Omental fat pad (tissue), 4 donors: ENCODE data around the gene TMEM168. TPM values are rescaled to one million over a fixed set of nuclear protein-coding genes. Genes with fewer than 3 reads are reported as not detected.
"Not testable (repeated sequence)": the region's sequence is repeated elsewhere in the genome, so short reads cannot be mapped to it uniquely, and the experiment has no call there.

ENCODE experiments used
- ATAC-seq: fragments of 150-250 bp; one replicate; pipeline ENCODE4 v1.9.1; 2016; ENCODE audit warnings: mild to moderate bottlenecking, moderate library complexity; ENCODE audit not compliant: low FRiP score
- DNase-seq: peaks from one replicate; pipeline ENCODE4 v3.0.0-alpha.2; 2019; ENCODE audit warnings: low spot score
- CTCF ChIP-seq, 3 donors: fragments of 450-650 bp; IDR thresholded peaks; one replicate each; pipeline ENCODE4 v1.5.1; 2016 to 2017; ENCODE audit warnings: antibody characterized with exemption in 3 of 3, mild to moderate bottlenecking in 3 of 3, moderate library complexity in 2 of 3
- total RNA-seq, 4 donors: library from RNA; depleted of rRNA; stranded (reverse); fragments of >200 nt; gene quantifications; one replicate each; pipeline ENCODE4 v1.1.0, GENCODE V29; 2016

TMEM168 gene
- total RNA-seq, 4 donors from 2014 or later = 17.9 to 28.7 (median 20.8) TPM

- ATAC-seq (no peak), DNase-seq (no peak)
- TF ChIP-seq CTCF (IDR thresholded peaks at IDR 0.05) = no peak
These were observed 16.0 kb upstream of the TMEM168 start for GRCh38 chr7:112806156-112806555.

GRCh38 chr7:112802406-112802805 is 12.2 kb upstream of the TMEM168 start:
- ATAC-seq = no peak
- TF ChIP-seq CTCF (IDR thresholded peaks at IDR 0.05) = no peak
- DNase-seq = no peak

GRCh38 chr7:112800486-112800885 is 10.3 kb upstream of the TMEM168 start:
- DNase-seq = no peak

GRCh38 chr7:112799448-112800120 is 9.4 kb upstream of the TMEM168 start:
- TF ChIP-seq CTCF (IDR thresholded peaks at IDR 0.05) = no peak
- DNase-seq (no peak), ATAC-seq (no peak)

More at GRCh38 chr7:112800486-112800885, 10.3 kb upstream of the TMEM168 start:
- no peak for ATAC-seq
- TF ChIP-seq CTCF (IDR thresholded peaks at IDR 0.05) = no peak

- no peak for TF ChIP-seq CTCF (IDR thresholded peaks at IDR 0.05)
- no peak for DNase-seq
- ATAC-seq = no peak
These were observed 8.3 kb upstream of the TMEM168 start for GRCh38 chr7:112798274-112799159.

GRCh38 chr7:112796552-112796951 is 6.4 kb upstream of the TMEM168 start:
- DNase-seq, ATAC-seq: not testable (repeated sequence)

- DNase-seq (no peak), ATAC-seq (no peak)
- TF ChIP-seq CTCF (IDR thresholded peaks at IDR 0.05) = no peak
These were observed 2.2 kb upstream of the TMEM168 start for GRCh38 chr7:112792441-112792840.
